ENCODE data around the gene CEP95.
"Not testable (repeated sequence)": the region's sequence is repeated elsewhere in the genome, so short reads cannot be mapped to it uniquely, and the experiment has no call there.

The CEP95 gene

GRCh38 chr17:64506576-64507412, at the start of gene CEP95:
Gene CEP95, plus strand, starts transcription at chr17:64506977. Its CDS starts 121 bp downstream, at chr17:64507098.
- DNase-seq (ENCODE audit: low read depth), result peak; percentile 77

- DNase-seq (ENCODE audit: low read depth), result no peak
These were observed 49.6 kb upstream of the CEP95 start for GRCh38 chr17:64457156-64457555.

GRCh38 chr17:64458756-64459155, 48.0 kb upstream of the CEP95 start:
- DNase-seq (ENCODE audit: low read depth), result no peak

- DNase-seq (ENCODE audit: low read depth), result no peak
These were observed 47.5 kb upstream of the CEP95 start for GRCh38 chr17:64459284-64459747.

- DNase-seq (ENCODE audit: low read depth), result not testable (repeated sequence)
These were observed 47.0 kb upstream of the CEP95 start for GRCh38 chr17:64459818-64460217.

- no peak for DNase-seq (ENCODE audit: low read depth)
These were observed 45.8 kb upstream of the CEP95 start for GRCh38 chr17:64460955-64461354.

- no peak for DNase-seq (ENCODE audit: low read depth)
These were observed 45.0 kb upstream of the CEP95 start for GRCh38 chr17:64461788-64462187.

- DNase-seq (ENCODE audit: low read depth), result no peak
These were observed 40.6 kb upstream of the CEP95 start for GRCh38 chr17:64466019-64466735.

- not testable (repeated sequence) for DNase-seq (ENCODE audit: low read depth)
These were observed 39.9 kb upstream of the CEP95 start for GRCh38 chr17:64466834-64467233.

- DNase-seq (ENCODE audit: low read depth), result no peak
These were observed 36.2 kb upstream of the CEP95 start for GRCh38 chr17:64470625-64471024.

GRCh38 chr17:64471440-64471839, 35.3 kb upstream of the CEP95 start:
- no peak for DNase-seq (ENCODE audit: low read depth)

- no peak for DNase-seq (ENCODE audit: low read depth)
These were observed 34.2 kb upstream of the CEP95 start for GRCh38 chr17:64472564-64472963.

- DNase-seq (ENCODE audit: low read depth), result no peak
These were observed 28.9 kb upstream of the CEP95 start for GRCh38 chr17:64477849-64478248.

GRCh38 chr17:64480951-64481350, 25.8 kb upstream of the CEP95 start:
- no peak for DNase-seq (ENCODE audit: low read depth)

- DNase-seq (ENCODE audit: low read depth), result no peak
These were observed 22.4 kb upstream of the CEP95 start for GRCh38 chr17:64484380-64484779.

- DNase-seq (ENCODE audit: low read depth), result no peak
These were observed 18.5 kb upstream of the CEP95 start for GRCh38 chr17:64488301-64488700.

- no peak for DNase-seq (ENCODE audit: low read depth)
These were observed 15.5 kb upstream of the CEP95 start for GRCh38 chr17:64491034-64491860.

GRCh38 chr17:64491994-64492393, 14.8 kb upstream of the CEP95 start:
- no peak for DNase-seq (ENCODE audit: low read depth)

GRCh38 chr17:64492481-64493109, 14.2 kb upstream of the CEP95 start:
- DNase-seq (ENCODE audit: low read depth), result no peak

GRCh38 chr17:64494121-64494520, 12.7 kb upstream of the CEP95 start:
- no peak for DNase-seq (ENCODE audit: low read depth)

- DNase-seq (ENCODE audit: low read depth), result not testable (repeated sequence)
These were observed 11.5 kb upstream of the CEP95 start for GRCh38 chr17:64495300-64495699.

GRCh38 chr17:64496348-64496785, 10.4 kb upstream of the CEP95 start:
- no peak for DNase-seq (ENCODE audit: low read depth)
